Neuronal stem cell (in vitro differentiated cells): ENCODE results near the gene ITGB6.
A peak's percentile ranks its signal among the peaks of the same experiment; 100 is the strongest.

Experiments used
- DNase-seq: peaks from one replicate; pipeline ENCODE4 v3.0.0-alpha.2; 2013; ENCODE audit warnings: low spot score
- H2AFZ ChIP-seq: one replicate; pipeline ENCODE4 v1.6.1; 2013; ENCODE audit warnings: mild to moderate bottlenecking, low read length, inconsistent platforms
- H2AK5ac ChIP-seq: 2 replicates; pipeline ENCODE4 v1.6.1; 2013; ENCODE audit warnings: low read depth, mild to moderate bottlenecking, inconsistent platforms, low read length, moderate library complexity, mixed read lengths
- H2BK120ac ChIP-seq: 2 replicates; pipeline ENCODE4 v1.6.1; 2013; ENCODE audit warnings: low read depth, mild to moderate bottlenecking, inconsistent platforms, low read length, moderate library complexity, mixed read lengths
- H2BK12ac ChIP-seq: one replicate; pipeline ENCODE4 v1.6.1; 2013; ENCODE audit warnings: low read length, inconsistent platforms
- H2BK15ac ChIP-seq: 2 replicates; pipeline ENCODE4 v1.6.1; 2013; ENCODE audit warnings: mild to moderate bottlenecking, low read length, inconsistent platforms, mixed read lengths
- H2BK5ac ChIP-seq: one replicate; pipeline ENCODE4 v1.6.1; 2013; ENCODE audit warnings: inconsistent platforms, mild to moderate bottlenecking, low read length, moderate library complexity
- H3K14ac ChIP-seq: one replicate; pipeline ENCODE4 v1.6.1; 2013; ENCODE audit warnings: low read length, inconsistent platforms
- H3K18ac ChIP-seq: 2 replicates; pipeline ENCODE4 v1.6.1; 2013; ENCODE audit warnings: low read length, inconsistent platforms
- H3K23ac ChIP-seq: 2 replicates; pipeline ENCODE4 v1.6.1; 2013; ENCODE audit warnings: low read depth, mild to moderate bottlenecking, mixed read lengths, low read length, inconsistent platforms; ENCODE audit not compliant: poor library complexity
- H3K27ac ChIP-seq: replicated peaks from 3 replicates; pipeline ENCODE4 v1.5.1; 2013; ENCODE audit warnings: low read length, inconsistent platforms
- H3K27me3 ChIP-seq, 3 experiments: 2 replicates each; pipeline ENCODE4 v1.6.1; 2013; ENCODE audit warnings: low read length in 3 of 3, mild to moderate bottlenecking in 2 of 3, inconsistent platforms in 1 of 3, low read depth in 1 of 3, mixed read lengths in 1 of 3, moderate library complexity in 1 of 3; ENCODE audit not compliant: control insufficient read depth in 3 of 3, insufficient read depth in 3 of 3
- H3K36me3 ChIP-seq, 2 donors: replicated peaks in 1 of 2; 2 replicates each; pipeline ENCODE4 v1.6.1; 2013; ENCODE audit warnings: low read length in 2 of 2; ENCODE audit not compliant: control insufficient read depth in 2 of 2, insufficient read depth in 2 of 2
- H3K4ac ChIP-seq: 2 replicates; pipeline ENCODE4 v1.6.1; 2013; ENCODE audit warnings: inconsistent platforms, mild to moderate bottlenecking, low read length, moderate library complexity
- H3K4me1 ChIP-seq, 2 donors: 1 replicate in 1 of 2; 2 replicates in 1 of 2; pipeline ENCODE4 v1.6.1; 2013; ENCODE audit warnings: low read length in 2 of 2, low read depth in 1 of 2; ENCODE audit not compliant: control insufficient read depth in 2 of 2, insufficient read depth in 1 of 2
- H3K4me2 ChIP-seq: one replicate; pipeline ENCODE4 v1.6.1; 2013; ENCODE audit warnings: mild to moderate bottlenecking, low read length, inconsistent platforms; ENCODE audit not compliant: insufficient read depth, poor library complexity, severe bottlenecking
- H3K4me3 ChIP-seq, 2 donors: 2 replicates each; pipeline ENCODE4 v1.5.1; 2013; ENCODE audit warnings: low read length in 2 of 2, mild to moderate bottlenecking in 2 of 2, inconsistent platforms in 1 of 2, moderate library complexity in 1 of 2
- H3K79me1 ChIP-seq: one replicate; pipeline ENCODE4 v1.6.1; 2013; ENCODE audit warnings: low read depth, mild to moderate bottlenecking, inconsistent platforms, low read length, moderate library complexity
- H3K9ac ChIP-seq: one replicate; pipeline ENCODE4 v1.6.1; 2013; ENCODE audit warnings: mild to moderate bottlenecking, low read depth, low read length, inconsistent platforms; ENCODE audit not compliant: poor library complexity
- H3K9me3 ChIP-seq, 2 donors: replicated peaks in 1 of 2; 2 replicates each; pipeline versions ENCODE3 to v1.6.1; 2013; ENCODE audit warnings: low read length in 2 of 2, mild to moderate bottlenecking in 2 of 2, inconsistent platforms in 1 of 2, low read depth in 1 of 2, mixed read lengths in 1 of 2, moderate library complexity in 1 of 2; ENCODE audit not compliant: control insufficient read depth in 2 of 2, insufficient read depth in 1 of 2
- H4K8ac ChIP-seq: one replicate; pipeline ENCODE4 v1.6.1; 2013; ENCODE audit warnings: low read depth, mild to moderate bottlenecking, inconsistent platforms, low read length, moderate library complexity
- H4K91ac ChIP-seq: one replicate; pipeline ENCODE4 v1.6.1; 2013; ENCODE audit warnings: low read length, low read depth, mild to moderate bottlenecking, inconsistent platforms; ENCODE audit not compliant: poor library complexity
- WGBS, 2 donors: extraction: QIAGEN DNeasy Blood & Tissue Kit; methylation state at CpG; one replicate each; pipeline ENCODE4 v1.1.7; 2013; ENCODE audit warnings: missing lambda C conversion rate in 2 of 2, mixed read lengths in 1 of 2; ENCODE audit not compliant: insufficient read length in 2 of 2, insufficient replicate concordance in 1 of 2; ENCODE audit errors: extremely low coverage in 2 of 2; 5-methylcytosine and 5-hydroxymethylcytosine counted together

ITGB6 gene

GRCh38 chr2:160051371-160051800 is 148.7 kb downstream of the ITGB6 start:
- no CpG with 5 or more reads among the region's 3 CpGs for WGBS, 2 donors
- Histone ChIP-seq H3K18ac (peak overlapping the region; percentile 32), H2BK15ac (no peak overlapping the region), H3K27ac (no peak overlapping the region), H2BK12ac (no peak overlapping the region), H3K4me2 (no peak overlapping the region), H2BK120ac (no peak overlapping the region), H3K36me3 (no peaks in the 10 kb centered on the region), H2AK5ac (no peak overlapping the region), H3K23ac (no peak overlapping the region), H4K91ac (no peak overlapping the region), H3K9ac (no peak overlapping the region), H3K4ac (no peak overlapping the region), H3K79me1 (no peaks in the 10 kb centered on the region), H3K27me3 (peaks cover 0 to 14% (median 0%) of the 10 kb centered on the region in 3 experiments), H3K4me3 (no peak overlapping the region), H3K9me3 (no peaks in the 10 kb centered on the region), H4K8ac (no peak overlapping the region), H3K4me1 (peaks cover 5 to 7% of the 10 kb centered on the region in 2 donors), H2BK5ac (no peak overlapping the region), H3K14ac (no peak overlapping the region), H2AFZ (no peak overlapping the region)
- no peak for DNase-seq

DNA sequence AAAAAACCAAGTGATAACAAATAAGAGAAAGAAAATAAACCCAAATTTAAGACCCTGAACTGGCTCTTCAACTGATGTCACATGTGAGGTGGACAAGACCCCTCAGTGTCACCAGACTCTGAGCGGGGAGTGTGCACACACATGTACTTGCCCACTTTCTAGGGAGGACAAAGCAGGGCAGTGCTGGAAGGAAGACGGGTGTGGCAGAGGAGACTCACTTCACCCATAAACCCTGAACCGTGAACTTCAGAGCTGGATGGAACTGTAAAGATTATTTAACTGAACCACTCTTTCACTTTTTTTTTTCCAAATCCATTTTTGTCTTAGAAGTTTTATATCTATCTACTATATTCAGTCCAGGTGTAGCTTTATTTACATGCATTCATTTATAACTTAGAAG is 149.9 kb downstream of the ITGB6 start:
- Histone ChIP-seq H3K79me1 (no peaks in the 10 kb centered on the region), H4K91ac (no peak overlapping the region), H3K4me2 (no peak overlapping the region), H2AK5ac (no peak overlapping the region), H3K18ac (no peak overlapping the region), H2AFZ (no peak overlapping the region), H2BK12ac (no peak overlapping the region), H3K36me3 (no peaks in the 10 kb centered on the region), H4K8ac (no peak overlapping the region), H3K4me3 (no peak overlapping the region), H3K14ac (no peak overlapping the region), H3K9me3 (no peaks in the 10 kb centered on the region), H3K27me3 (peaks cover 0 to 14% (median 0%) of the 10 kb centered on the region in 3 experiments), H3K23ac (no peak overlapping the region), H2BK15ac (no peak overlapping the region), H2BK120ac (no peak overlapping the region), H3K27ac (no peak overlapping the region), H3K9ac (no peak overlapping the region), H2BK5ac (no peak overlapping the region), H3K4me1 (peaks cover 2 to 5% of the 10 kb centered on the region in 2 donors), H3K4ac (no peak overlapping the region)
- no CpG with 5 or more reads among the region's 3 CpGs for WGBS, 2 donors
- no peak for DNase-seq
